Mammary epithelial cell (primary cell): Measurements from ENCODE around the gene HSPA8.
A peak's percentile ranks its signal among the peaks of the same experiment; 100 is the strongest.

ENCODE experiments used
- EZH2 ChIP-seq: IDR thresholded peaks from 2 replicates; pipeline ENCODE4 v1.6.1; 2012; ENCODE audit warnings: low read length, inconsistent platforms, borderline replicate concordance
- TF ChIP-seq, protein P1 (sequence below), 2 donors: IDR thresholded peaks in 1 of 2; conservative IDR thresholded peaks in 1 of 2; 2 replicates each; pipeline ENCODE4 v1.5.1; 2011 to 2012; ENCODE audit warnings: inconsistent platforms in 2 of 2, low read length in 2 of 2, mild to moderate bottlenecking in 2 of 2, control low read depth in 1 of 2, low read depth in 1 of 2; ENCODE audit not compliant: insufficient read depth in 1 of 2; ENCODE audit errors: extremely low read depth in 1 of 2

DNA sequence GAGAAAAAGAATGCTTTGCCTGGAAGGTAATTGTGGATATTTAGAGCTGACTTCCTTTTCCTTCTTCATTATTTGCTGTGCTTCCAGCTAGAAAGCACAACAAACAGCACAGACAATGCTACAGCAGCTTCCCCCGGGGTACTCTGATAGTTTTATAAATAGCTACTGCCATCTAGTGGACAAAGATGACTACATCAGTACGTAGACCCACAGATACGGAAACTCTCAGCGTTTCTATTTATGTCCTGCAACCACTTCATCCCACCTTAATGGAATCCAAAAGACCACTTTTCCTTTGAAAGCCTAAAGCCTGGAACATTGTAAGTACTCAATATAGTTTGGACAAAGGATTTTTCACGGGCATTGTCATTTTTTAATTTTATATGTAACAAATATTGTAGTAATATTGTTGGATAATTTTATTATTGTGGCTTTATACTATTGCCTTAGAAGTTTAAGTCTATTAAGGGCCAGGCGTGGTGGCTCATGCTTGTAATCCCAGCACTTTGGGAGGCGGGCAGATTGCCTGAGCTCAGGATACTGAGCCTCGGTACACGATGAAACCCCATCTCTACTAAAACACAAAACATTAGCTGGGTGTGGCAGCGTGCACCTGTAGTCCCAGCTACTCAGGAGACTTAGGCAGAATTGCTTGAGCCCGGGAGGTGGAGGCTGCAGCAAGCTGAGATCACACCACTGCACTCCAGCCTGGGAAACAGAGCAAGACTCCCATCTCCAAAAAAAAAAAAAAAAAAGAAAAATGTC lies 7.5 kb downstream of the HSPA8 start:
- TF ChIP-seq, protein P1, sequence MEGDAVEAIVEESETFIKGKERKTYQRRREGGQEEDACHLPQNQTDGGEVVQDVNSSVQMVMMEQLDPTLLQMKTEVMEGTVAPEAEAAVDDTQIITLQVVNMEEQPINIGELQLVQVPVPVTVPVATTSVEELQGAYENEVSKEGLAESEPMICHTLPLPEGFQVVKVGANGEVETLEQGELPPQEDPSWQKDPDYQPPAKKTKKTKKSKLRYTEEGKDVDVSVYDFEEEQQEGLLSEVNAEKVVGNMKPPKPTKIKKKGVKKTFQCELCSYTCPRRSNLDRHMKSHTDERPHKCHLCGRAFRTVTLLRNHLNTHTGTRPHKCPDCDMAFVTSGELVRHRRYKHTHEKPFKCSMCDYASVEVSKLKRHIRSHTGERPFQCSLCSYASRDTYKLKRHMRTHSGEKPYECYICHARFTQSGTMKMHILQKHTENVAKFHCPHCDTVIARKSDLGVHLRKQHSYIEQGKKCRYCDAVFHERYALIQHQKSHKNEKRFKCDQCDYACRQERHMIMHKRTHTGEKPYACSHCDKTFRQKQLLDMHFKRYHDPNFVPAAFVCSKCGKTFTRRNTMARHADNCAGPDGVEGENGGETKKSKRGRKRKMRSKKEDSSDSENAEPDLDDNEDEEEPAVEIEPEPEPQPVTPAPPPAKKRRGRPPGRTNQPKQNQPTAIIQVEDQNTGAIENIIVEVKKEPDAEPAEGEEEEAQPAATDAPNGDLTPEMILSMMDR (conservative IDR thresholded peaks at IDR 0.05 in 1 of 2, IDR thresholded peaks at IDR 0.05 in 1 of 2; ENCODE audit: extremely low read depth in 1 of 2, insufficient read depth in 1 of 2, low read depth in 1 of 2, low read length in 2 of 2), result peak; percentile 53 to 63
- no peak for TF ChIP-seq EZH2
